K562 (cell line): Measurements from ENCODE around the gene FAM200A. TPM values are rescaled to one million over a fixed set of nuclear protein-coding genes. Genes with fewer than 3 reads are reported as not detected.

Experiments
- BMI1 ChIP-seq: fragments of 150-350 bp; IDR thresholded peaks from 2 replicates; pipeline ENCODE4 v1.6.1; 2014; ENCODE audit warnings: low read length
- DNMT1 ChIP-seq: fragments of 450-650 bp; IDR thresholded peaks from 2 replicates; pipeline ENCODE4 v1.6.1; 2016; ENCODE audit warnings: antibody characterized with exemption, mild to moderate bottlenecking
- HMGN3 ChIP-seq: IDR thresholded peaks from 2 replicates; pipeline ENCODE4 v1.6.1; 2011; ENCODE audit warnings: borderline replicate concordance, low read depth, mild to moderate bottlenecking, mixed read lengths, low read length; ENCODE audit not compliant: insufficient read length; ENCODE audit errors: extremely low read depth
- MAX ChIP-seq: sonication (generic); formaldehyde crosslinking; IDR thresholded peaks from 2 replicates; pipeline ENCODE4 v1.9.0; 2022; ENCODE audit warnings: mild to moderate bottlenecking, missing genetic modification reagents
- NR1H2 ChIP-seq: sonication (generic); formaldehyde crosslinking; IDR thresholded peaks from 2 replicates; pipeline ENCODE4 v1.4.0; 2020; ENCODE audit warnings: mild to moderate bottlenecking, missing genetic modification reagents
- PRDM10 ChIP-seq: fragments of 450-650 bp; IDR thresholded peaks from 2 replicates; pipeline ENCODE4 v1.6.1; 2018; ENCODE audit not compliant: partially characterized antibody
- polyA plus RNA-seq, 8 experiments: library from polyadenylated mRNA; depleted of rRNA in 4 of 8; stranded (reverse) in 5 of 8; unstranded in 3 of 8; fragments of >200 nt; fragmentation: Nextera tagmentation in 2 of 8; fragmentation: Illumina TruSeq in 1 of 8; extraction: Ambion mirVana in 2 of 8; extraction: Trizol in 1 of 8; gene quantifications; 2 replicates each; pipeline versions ENCODE4 v1.2.1 to v1.2.3, GENCODE V29; 2011 to 2014; ENCODE audit warnings: inconsistent platforms in 1 of 8, missing spikeins in 1 of 8
- total RNA-seq, 7 experiments: library from RNA; depleted of rRNA in 6 of 7; stranded (reverse); fragments of >200 nt in 6 of 7; fragmentation: Illumina TruSeq in 2 of 7; extraction: Trizol in 2 of 7; gene quantifications; 2 replicates each; pipeline versions ENCODE4 v1.2.1 to v1.2.3, GENCODE V29; 2011 to 2021; ENCODE audit warnings: low replicate concordance in 1 of 7
- TF ChIP-seq, protein P1 (sequence below), 2 experiments: IDR thresholded peaks in 1 of 2; conservative IDR thresholded peaks in 1 of 2; 2 replicates each; pipeline ENCODE4 v1.6.1; 2016; ENCODE audit warnings: low read depth in 2 of 2, mild to moderate bottlenecking in 1 of 2, missing compliant biosample characterization in 1 of 2, missing genetic modification characterization in 1 of 2, moderate library complexity in 1 of 2
- TF ChIP-seq, protein P2 (sequence below): fragments of 200-800 bp; sonication (Bioruptor generic); IDR thresholded peaks from 2 replicates; pipeline ENCODE4 v1.6.1; 2016; ENCODE audit warnings: missing genetic modification characterization, missing compliant biosample characterization

FAM200A gene
- total and polyA plus RNA-seq, 9 of the 15 experiments (the other 6 are each of a cell fraction or from before 2014, with no cell fraction given): 3.3 to 11.2 (median 8.3) TPM

- TF ChIP-seq HMGN3: peak; percentile 87
- peak; percentile 96 for TF ChIP-seq DNMT1
- TF ChIP-seq, protein P1, sequence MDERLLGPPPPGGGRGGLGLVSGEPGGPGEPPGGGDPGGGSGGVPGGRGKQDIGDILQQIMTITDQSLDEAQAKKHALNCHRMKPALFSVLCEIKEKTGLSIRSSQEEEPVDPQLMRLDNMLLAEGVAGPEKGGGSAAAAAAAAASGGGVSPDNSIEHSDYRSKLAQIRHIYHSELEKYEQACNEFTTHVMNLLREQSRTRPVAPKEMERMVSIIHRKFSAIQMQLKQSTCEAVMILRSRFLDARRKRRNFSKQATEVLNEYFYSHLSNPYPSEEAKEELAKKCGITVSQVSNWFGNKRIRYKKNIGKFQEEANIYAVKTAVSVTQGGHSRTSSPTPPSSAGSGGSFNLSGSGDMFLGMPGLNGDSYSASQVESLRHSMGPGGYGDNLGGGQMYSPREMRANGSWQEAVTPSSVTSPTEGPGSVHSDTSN (CRISPR knock-in tag; IDR thresholded peaks at IDR 0.05; ENCODE audit: low read depth): no peak
- TF ChIP-seq, protein P1 (tag; conservative IDR thresholded peaks at IDR 0.05; ENCODE audit: low read depth): no peak
- TF ChIP-seq, protein P2, sequence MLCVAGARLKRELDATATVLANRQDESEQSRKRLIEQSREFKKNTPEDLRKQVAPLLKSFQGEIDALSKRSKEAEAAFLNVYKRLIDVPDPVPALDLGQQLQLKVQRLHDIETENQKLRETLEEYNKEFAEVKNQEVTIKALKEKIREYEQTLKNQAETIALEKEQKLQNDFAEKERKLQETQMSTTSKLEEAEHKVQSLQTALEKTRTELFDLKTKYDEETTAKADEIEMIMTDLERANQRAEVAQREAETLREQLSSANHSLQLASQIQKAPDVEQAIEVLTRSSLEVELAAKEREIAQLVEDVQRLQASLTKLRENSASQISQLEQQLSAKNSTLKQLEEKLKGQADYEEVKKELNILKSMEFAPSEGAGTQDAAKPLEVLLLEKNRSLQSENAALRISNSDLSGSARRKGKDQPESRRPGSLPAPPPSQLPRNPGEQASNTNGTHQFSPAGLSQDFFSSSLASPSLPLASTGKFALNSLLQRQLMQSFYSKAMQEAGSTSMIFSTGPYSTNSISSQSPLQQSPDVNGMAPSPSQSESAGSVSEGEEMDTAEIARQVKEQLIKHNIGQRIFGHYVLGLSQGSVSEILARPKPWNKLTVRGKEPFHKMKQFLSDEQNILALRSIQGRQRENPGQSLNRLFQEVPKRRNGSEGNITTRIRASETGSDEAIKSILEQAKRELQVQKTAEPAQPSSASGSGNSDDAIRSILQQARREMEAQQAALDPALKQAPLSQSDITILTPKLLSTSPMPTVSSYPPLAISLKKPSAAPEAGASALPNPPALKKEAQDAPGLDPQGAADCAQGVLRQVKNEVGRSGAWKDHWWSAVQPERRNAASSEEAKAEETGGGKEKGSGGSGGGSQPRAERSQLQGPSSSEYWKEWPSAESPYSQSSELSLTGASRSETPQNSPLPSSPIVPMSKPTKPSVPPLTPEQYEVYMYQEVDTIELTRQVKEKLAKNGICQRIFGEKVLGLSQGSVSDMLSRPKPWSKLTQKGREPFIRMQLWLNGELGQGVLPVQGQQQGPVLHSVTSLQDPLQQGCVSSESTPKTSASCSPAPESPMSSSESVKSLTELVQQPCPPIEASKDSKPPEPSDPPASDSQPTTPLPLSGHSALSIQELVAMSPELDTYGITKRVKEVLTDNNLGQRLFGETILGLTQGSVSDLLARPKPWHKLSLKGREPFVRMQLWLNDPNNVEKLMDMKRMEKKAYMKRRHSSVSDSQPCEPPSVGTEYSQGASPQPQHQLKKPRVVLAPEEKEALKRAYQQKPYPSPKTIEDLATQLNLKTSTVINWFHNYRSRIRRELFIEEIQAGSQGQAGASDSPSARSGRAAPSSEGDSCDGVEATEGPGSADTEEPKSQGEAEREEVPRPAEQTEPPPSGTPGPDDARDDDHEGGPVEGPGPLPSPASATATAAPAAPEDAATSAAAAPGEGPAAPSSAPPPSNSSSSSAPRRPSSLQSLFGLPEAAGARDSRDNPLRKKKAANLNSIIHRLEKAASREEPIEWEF (CRISPR knock-in tag): no peak
- TF ChIP-seq NR1H2 (CRISPR knock-in tag): no peak
- no peak for TF ChIP-seq BMI1
- TF ChIP-seq MAX (CRISPR knock-in tag): peak; percentile 11; the same call in 1 of the 2 replicates
- peak; percentile 88 for TF ChIP-seq PRDM10
Measured at GRCh38 chr7:99504603-99505323, 47.2 kb downstream of the FAM200A start, which contains the start of gene ZKSCAN5 (continued).
